ENCODE data around the gene RCN1. TPM values are rescaled to one million over a fixed set of nuclear protein-coding genes. Genes with fewer than 3 reads are reported as not detected.

Gene RCN1
- total and polyA plus RNA-seq, 2 donors (not counting 3 experiments of a cell fraction or from before 2014, with no cell fraction given) = 174 to 285 TPM

DNA sequence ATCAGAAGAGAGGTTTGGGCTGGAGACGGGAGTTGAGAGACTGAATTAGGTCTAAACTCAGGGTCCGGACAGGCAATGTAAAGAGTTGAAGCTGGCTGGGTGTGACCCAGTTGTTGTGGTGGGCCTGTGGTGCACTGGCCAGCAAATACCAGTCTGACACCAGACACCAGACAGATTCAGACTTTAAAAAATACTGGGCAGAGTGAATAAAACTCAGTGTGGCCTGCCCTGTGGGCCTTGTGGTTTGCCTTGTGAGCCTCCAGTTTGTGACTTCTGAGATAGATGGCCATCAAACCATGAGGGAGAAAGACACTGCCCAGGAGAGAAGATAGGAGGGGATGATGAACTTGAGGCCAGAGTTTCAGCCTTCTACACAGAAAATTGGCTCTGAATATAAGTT lies 25.8 kb downstream of the RCN1 start:
- TF ChIP-seq, protein P1, sequence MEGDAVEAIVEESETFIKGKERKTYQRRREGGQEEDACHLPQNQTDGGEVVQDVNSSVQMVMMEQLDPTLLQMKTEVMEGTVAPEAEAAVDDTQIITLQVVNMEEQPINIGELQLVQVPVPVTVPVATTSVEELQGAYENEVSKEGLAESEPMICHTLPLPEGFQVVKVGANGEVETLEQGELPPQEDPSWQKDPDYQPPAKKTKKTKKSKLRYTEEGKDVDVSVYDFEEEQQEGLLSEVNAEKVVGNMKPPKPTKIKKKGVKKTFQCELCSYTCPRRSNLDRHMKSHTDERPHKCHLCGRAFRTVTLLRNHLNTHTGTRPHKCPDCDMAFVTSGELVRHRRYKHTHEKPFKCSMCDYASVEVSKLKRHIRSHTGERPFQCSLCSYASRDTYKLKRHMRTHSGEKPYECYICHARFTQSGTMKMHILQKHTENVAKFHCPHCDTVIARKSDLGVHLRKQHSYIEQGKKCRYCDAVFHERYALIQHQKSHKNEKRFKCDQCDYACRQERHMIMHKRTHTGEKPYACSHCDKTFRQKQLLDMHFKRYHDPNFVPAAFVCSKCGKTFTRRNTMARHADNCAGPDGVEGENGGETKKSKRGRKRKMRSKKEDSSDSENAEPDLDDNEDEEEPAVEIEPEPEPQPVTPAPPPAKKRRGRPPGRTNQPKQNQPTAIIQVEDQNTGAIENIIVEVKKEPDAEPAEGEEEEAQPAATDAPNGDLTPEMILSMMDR (IDR thresholded peaks at IDR 0.05; ENCODE audit: extremely low read depth in 1 of 2, insufficient read depth in 1 of 2, low read depth in 1 of 2, low read length in 2 of 2) = no peak
- TF ChIP-seq POLR2A (IDR thresholded peaks at IDR 0.05; ENCODE audit: low read depth, low read length) (no peak), JUN (IDR thresholded peaks at IDR 0.05; ENCODE audit: borderline replicate concordance, insufficient read depth, insufficient read length, low read depth) (no peak), GATA2 (IDR thresholded peaks at IDR 0.05; ENCODE audit: insufficient read depth, insufficient read length, low read depth, low read length) (no peak), POLR2AphosphoS5 (IDR thresholded peaks at IDR 0.05; ENCODE audit: insufficient read depth, low read depth, low read length) (no peak), FOS (IDR thresholded peaks at IDR 0.05; ENCODE audit: borderline replicate concordance, insufficient read depth, low read length) (no peak), EZH2 (IDR thresholded peaks at IDR 0.05; ENCODE audit: borderline replicate concordance, low read depth, low read length, severe bottlenecking) (no peak), MYC (IDR thresholded peaks at IDR 0.05; ENCODE audit: low read depth, low read length) (no peak)
- TF ChIP-seq, protein P2, sequence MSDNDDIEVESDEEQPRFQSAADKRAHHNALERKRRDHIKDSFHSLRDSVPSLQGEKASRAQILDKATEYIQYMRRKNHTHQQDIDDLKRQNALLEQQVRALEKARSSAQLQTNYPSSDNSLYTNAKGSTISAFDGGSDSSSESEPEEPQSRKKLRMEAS (IDR thresholded peaks at IDR 0.05; ENCODE audit: insufficient read depth, insufficient read length) = no peak
- BruUV-seq (replicated peaks) = no TSS peak
- FAIRE-seq (no peak), DNase-seq (ENCODE audit: low read depth, low spot score) (no peak)
- no peak overlapping the region for H3K4me3 ChIP-seq (replicated peaks in 1 of 3; ENCODE audit: insufficient read depth in 1 of 3, low read depth in 1 of 3, low read length in 3 of 3)
- no peaks in the 10 kb centered on the region for H3K36me3 ChIP-seq (ENCODE audit: control insufficient read depth in 2 of 2, extremely low read depth in 1 of 2, insufficient read depth in 2 of 2, low read length in 2 of 2)
- H3K9me3 ChIP-seq (replicated peaks; ENCODE audit: control insufficient read depth, insufficient read depth, low read length) = no peaks in the 10 kb centered on the region
- POLR2A ChIA-PET = no interaction called here
- intact Hi-C loops (cut with micrococcal nuclease) = no loop called here
- no peak overlapping the region for H3K27ac ChIP-seq (ENCODE audit: insufficient read depth, low read depth, low read length)
- H3K27me3 ChIP-seq (ENCODE audit: control insufficient read depth in 2 of 2, insufficient read depth in 2 of 2, low read length in 2 of 2) = peaks cover 8 to 9% of the 10 kb centered on the region in 2 experiments
- CTCF ChIA-PET = no interaction called here
- no peak overlapping the region for H3K4me2 ChIP-seq (ENCODE audit: insufficient read depth, low read length)
- dilution Hi-C loops (cut with MboI; ENCODE audit: extremely low pct_ligation_motif_present, low sequenced_read_pairs) = no loop called here
- H3K9me1 ChIP-seq (replicated peaks; ENCODE audit: control insufficient read depth, extremely low read depth, insufficient read depth, low read length) = no peaks in the 10 kb centered on the region
- H2AFZ ChIP-seq (ENCODE audit: low read depth, low read length) = no peak overlapping the region
- no peaks in the 10 kb centered on the region for H3K79me2 ChIP-seq (ENCODE audit: control insufficient read depth, insufficient read depth, low read length)
- H4K20me1 ChIP-seq (replicated peaks; ENCODE audit: control insufficient read depth, extremely low read depth, insufficient read depth, low read length) = no peaks in the 10 kb centered on the region
- H3K9ac ChIP-seq (replicated peaks; ENCODE audit: extremely low read depth, insufficient read depth, low read length) = no peak overlapping the region
- no peaks in the 10 kb centered on the region for H3K4me1 ChIP-seq (ENCODE audit: control insufficient read depth, extremely low read depth, insufficient read depth, low read length)
